Stimulated activated CD8-positive, alpha-beta memory T cell treated with anti-CD3 and anti-CD28 coated beads, Interleukin-15, amount 100 ng/mL, for 4 hours (primary cell): ENCODE data around the gene UBE2D3.
A peak's percentile ranks its signal among the peaks of the same experiment; 100 is the strongest.

Experiments used
- DNase-seq, 2 donors: peaks; one replicate each; pipeline ENCODE4 v3.0.0-alpha.2; 2020; ENCODE audit warnings: low read depth in 2 of 2

UBE2D3 gene

GRCh38 chr4:102792361-102792936, 34.9 kb downstream of the UBE2D3 start:
- DNase-seq, result no peak

GRCh38 chr4:102791318-102791835, 36.0 kb downstream of the UBE2D3 start:
- DNase-seq, result no peak

- DNase-seq, result no peak
Measured at GRCh38 chr4:102789317-102789717, 38.0 kb downstream of the UBE2D3 start.

- no peak for DNase-seq
Measured at GRCh38 chr4:102787944-102788343, 39.4 kb downstream of the UBE2D3 start.

GRCh38 chr4:102787096-102787881, 40.1 kb downstream of the UBE2D3 start:
- DNase-seq, result no peak

GRCh38 chr4:102786279-102786678, 41.1 kb downstream of the UBE2D3 start:
- no peak for DNase-seq

- DNase-seq, result no peak
Measured at GRCh38 chr4:102783006-102783405, 44.3 kb downstream of the UBE2D3 start.

- DNase-seq, result no peak
Measured at GRCh38 chr4:102781570-102781969, 45.8 kb downstream of the UBE2D3 start.

GRCh38 chr4:102780476-102781144, 46.7 kb downstream of the UBE2D3 start:
- DNase-seq, result no peak

- DNase-seq, result no peak
Measured at GRCh38 chr4:102779204-102779603, 48.1 kb downstream of the UBE2D3 start.

- DNase-seq, result no peak
Measured at GRCh38 chr4:102778720-102779119, 48.6 kb downstream of the UBE2D3 start.

GRCh38 chr4:102775805-102776204, 51.5 kb downstream of the UBE2D3 start:
- no peak for DNase-seq

GRCh38 chr4:102774254-102774653, 53.1 kb downstream of the UBE2D3 start:
- DNase-seq, result no peak

GRCh38 chr4:102772738-102773340, 54.5 kb downstream of the UBE2D3 start:
- no peak for DNase-seq

GRCh38 chr4:102764901-102765300, 62.5 kb downstream of the UBE2D3 start:
- no peak for DNase-seq

- no peak for DNase-seq
Measured at GRCh38 chr4:102761906-102762305, 65.4 kb downstream of the UBE2D3 start.

- no peak for DNase-seq
Measured at GRCh38 chr4:102761296-102761701, 66.1 kb downstream of the UBE2D3 start.

- peak; percentile 52 to 69 for DNase-seq
Measured at GRCh38 chr4:102760645-102761295, 66.6 kb downstream of the UBE2D3 start, which contains the start of gene MANBA. Gene MANBA, minus strand, starts transcription at chr4:102760968. Its CDS starts 74 bp downstream, at chr4:102760894.

GRCh38 chr4:102759831-102760644, 67.3 kb downstream of the UBE2D3 start:
- no peak for DNase-seq

- DNase-seq, result no peak
Measured at GRCh38 chr4:102758241-102759160, 68.8 kb downstream of the UBE2D3 start.
